ENCODE measurements around the gene RPL10A.
A peak's percentile ranks its signal among the peaks of the same experiment; 100 is the strongest.

The RPL10A gene

GRCh38 chr6:35441642-35442041 lies 26.6 kb upstream of the RPL10A start:
- no peak for DNase-seq
- in situ Hi-C loops (cut with HindIII; ENCODE audit: low pct_ligation_motif_present, low pct_unique_long_range_greater_than_20kb, low sequenced_read_pairs): loop anchor here (25.0 kb wide), 1 partner anchor 104 kb away; the partner anchor contains the start of gene PPARD

- in situ Hi-C loops (cut with HindIII; ENCODE audit: low pct_ligation_motif_present, low pct_unique_long_range_greater_than_20kb, low sequenced_read_pairs): loop anchor here (25.0 kb wide), 1 partner anchor 105 kb away; the partner anchor contains the start of gene PPARD
- no peak for DNase-seq
Measured at GRCh38 chr6:35442693-35443092, 25.5 kb upstream of the RPL10A start.

GRCh38 chr6:35443341-35444030 lies 24.7 kb upstream of the RPL10A start:
- in situ Hi-C loops (cut with HindIII; ENCODE audit: low pct_ligation_motif_present, low pct_unique_long_range_greater_than_20kb, low sequenced_read_pairs): loop anchor here (25.0 kb wide), 1 partner anchor 106 kb away; the partner anchor contains the start of gene PPARD
- DNase-seq: no peak

GRCh38 chr6:35445691-35446090 lies 22.5 kb upstream of the RPL10A start:
- no peak for DNase-seq
- in situ Hi-C loops (cut with HindIII; ENCODE audit: low pct_ligation_motif_present, low pct_unique_long_range_greater_than_20kb, low sequenced_read_pairs): loop anchor here (25.0 kb wide), 1 partner anchor 108 kb away; the partner anchor contains the start of gene PPARD

GRCh38 chr6:35448191-35448590 lies 20.0 kb upstream of the RPL10A start:
- no peak for DNase-seq
- in situ Hi-C loops (cut with HindIII; ENCODE audit: low pct_ligation_motif_present, low pct_unique_long_range_greater_than_20kb, low sequenced_read_pairs): loop anchor here (25.0 kb wide), 1 partner anchor 111 kb away; the partner anchor contains the start of gene PPARD

GRCh38 chr6:35449287-35449881 lies 18.8 kb upstream of the RPL10A start:
- peak; percentile 73 for DNase-seq
- in situ Hi-C loops (cut with HindIII; ENCODE audit: low pct_ligation_motif_present, low pct_unique_long_range_greater_than_20kb, low sequenced_read_pairs): loop anchor here (25.0 kb wide), 1 partner anchor 112 kb away; the partner anchor contains the start of gene PPARD

GRCh38 chr6:35451354-35452182 lies 16.6 kb upstream of the RPL10A start:
- DNase-seq: no peak
- in situ Hi-C loops (cut with HindIII; ENCODE audit: low pct_ligation_motif_present, low pct_unique_long_range_greater_than_20kb, low sequenced_read_pairs): no loop called here

- DNase-seq: peak; percentile 85
- in situ Hi-C loops (cut with HindIII; ENCODE audit: low pct_ligation_motif_present, low pct_unique_long_range_greater_than_20kb, low sequenced_read_pairs): no loop called here
Measured at GRCh38 chr6:35452183-35453090, 15.8 kb upstream of the RPL10A start, which contains the start of gene FANCE. TSS of gene FANCE (plus strand) at chr6:35452338. CDS start at chr6:35452546, 208 bp downstream.

- in situ Hi-C loops (cut with HindIII; ENCODE audit: low pct_ligation_motif_present, low pct_unique_long_range_greater_than_20kb, low sequenced_read_pairs): no loop called here
- no peak for DNase-seq
Measured at GRCh38 chr6:35453236-35453635, 15.0 kb upstream of the RPL10A start.

- in situ Hi-C loops (cut with HindIII; ENCODE audit: low pct_ligation_motif_present, low pct_unique_long_range_greater_than_20kb, low sequenced_read_pairs): no loop called here
- no peak for DNase-seq
Measured at GRCh38 chr6:35454391-35455110, 13.7 kb upstream of the RPL10A start.

- in situ Hi-C loops (cut with HindIII; ENCODE audit: low pct_ligation_motif_present, low pct_unique_long_range_greater_than_20kb, low sequenced_read_pairs): no loop called here
- no peak for DNase-seq
Measured at GRCh38 chr6:35457907-35458306, 10.3 kb upstream of the RPL10A start.

- in situ Hi-C loops (cut with HindIII; ENCODE audit: low pct_ligation_motif_present, low pct_unique_long_range_greater_than_20kb, low sequenced_read_pairs): no loop called here
- no peak for DNase-seq
Measured at GRCh38 chr6:35461270-35461669, 6.9 kb upstream of the RPL10A start.

- DNase-seq: no peak
- in situ Hi-C loops (cut with HindIII; ENCODE audit: low pct_ligation_motif_present, low pct_unique_long_range_greater_than_20kb, low sequenced_read_pairs): no loop called here
Measured at GRCh38 chr6:35463292-35463691, 4.9 kb upstream of the RPL10A start.

GRCh38 chr6:35465646-35466045 lies 2.6 kb upstream of the RPL10A start:
- in situ Hi-C loops (cut with HindIII; ENCODE audit: low pct_ligation_motif_present, low pct_unique_long_range_greater_than_20kb, low sequenced_read_pairs): no loop called here
- DNase-seq: no peak

- in situ Hi-C loops (cut with HindIII; ENCODE audit: low pct_ligation_motif_present, low pct_unique_long_range_greater_than_20kb, low sequenced_read_pairs): no loop called here
- DNase-seq: no peak
Measured at GRCh38 chr6:35468980-35469750, 964 bp downstream of the RPL10A start.

GRCh38 chr6:35469751-35470662 lies 1.8 kb downstream of the RPL10A start:
- no peak for DNase-seq
- in situ Hi-C loops (cut with HindIII; ENCODE audit: low pct_ligation_motif_present, low pct_unique_long_range_greater_than_20kb, low sequenced_read_pairs): no loop called here
